RCC 7860 (cell line): ENCODE measurements around the gene TTC13.
"Not testable (repeated sequence)": the region's sequence is repeated elsewhere in the genome, so short reads cannot be mapped to it uniquely, and the experiment has no call there.

Experiments
- DNase-seq: peaks from one replicate; pipeline ENCODE4 v3.0.0-alpha.2; 2015; ENCODE audit warnings: low spot score
- FAIRE-seq: peaks from 2 replicates; lab custom pipeline; 2012; peaks lifted over from hg19 to GRCh38; lab: Jason Lieb, UNC

TTC13 gene

DNA sequence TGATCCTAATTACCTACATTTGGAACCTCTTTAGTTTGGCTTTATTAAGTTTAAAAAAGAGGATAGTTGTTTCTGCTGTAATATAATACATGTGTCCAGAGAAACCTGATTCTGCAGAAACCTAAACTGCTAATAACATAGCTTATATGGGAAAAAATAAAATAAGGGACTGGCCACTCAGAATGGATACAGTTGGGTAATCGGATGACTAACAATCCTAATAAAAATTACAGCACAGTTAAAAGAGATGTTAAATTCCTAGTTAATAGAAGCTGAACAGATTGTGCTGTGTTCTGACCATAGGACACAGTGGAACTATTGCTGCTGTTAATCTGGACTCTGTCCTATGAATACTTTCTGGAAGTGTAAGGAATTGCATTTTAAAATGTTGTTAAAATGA lies 16.2 kb upstream of the TTC13 start:
- no peak for FAIRE-seq
- no peak for DNase-seq

DNA sequence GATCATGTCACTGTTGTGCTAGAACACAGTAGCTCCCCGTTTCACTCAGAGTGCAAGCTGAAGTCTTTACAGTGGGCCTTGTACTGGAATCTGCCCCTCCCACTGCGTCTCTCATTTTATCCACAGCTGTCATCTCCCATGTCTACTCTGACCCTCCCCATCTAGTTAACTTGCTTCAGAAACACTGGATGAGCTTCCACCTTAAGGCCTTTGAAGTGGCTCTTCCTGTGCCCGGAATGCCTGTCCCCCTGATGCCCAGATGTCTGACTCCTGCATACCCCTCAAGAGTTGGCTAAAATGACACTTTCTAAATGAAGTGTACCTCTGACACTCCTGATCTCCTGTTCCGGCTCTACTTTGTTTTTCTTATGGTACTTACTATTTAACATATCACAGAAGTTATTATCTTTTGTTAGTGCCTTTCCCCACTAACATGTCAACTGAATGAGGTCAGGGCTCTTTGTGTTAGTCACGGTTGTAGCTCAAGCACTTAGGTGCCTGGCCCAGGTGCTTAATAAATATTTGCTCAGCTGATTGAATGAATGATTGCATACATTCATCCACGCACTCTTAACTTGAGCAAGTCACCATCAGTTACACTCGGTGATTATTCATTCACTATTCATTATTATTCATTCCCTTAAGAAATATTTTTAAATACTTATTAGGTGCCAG lies 13.6 kb upstream of the TTC13 start:
- DNase-seq (no peak), FAIRE-seq (no peak)

DNA sequence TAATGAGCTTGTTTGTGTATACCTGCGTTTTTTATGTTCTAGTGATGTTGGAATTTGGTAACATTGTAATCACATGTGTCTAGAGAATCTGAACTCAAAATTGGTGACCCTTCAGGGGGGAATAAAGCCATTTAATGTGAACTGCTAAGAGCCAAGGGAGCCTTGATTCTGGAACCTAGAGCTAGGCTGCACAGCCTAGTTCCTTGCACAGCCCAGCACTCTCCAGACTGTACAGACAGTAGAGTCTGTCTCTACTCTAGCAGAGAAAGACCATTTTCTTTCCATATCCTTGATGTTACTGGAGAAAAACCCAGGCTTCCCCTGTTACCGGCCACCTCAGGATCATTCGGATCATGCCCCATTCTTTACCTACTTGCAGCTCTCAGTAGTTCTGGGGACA lies 8.8 kb upstream of the TTC13 start:
- no peak for FAIRE-seq
- DNase-seq, result no peak

DNA sequence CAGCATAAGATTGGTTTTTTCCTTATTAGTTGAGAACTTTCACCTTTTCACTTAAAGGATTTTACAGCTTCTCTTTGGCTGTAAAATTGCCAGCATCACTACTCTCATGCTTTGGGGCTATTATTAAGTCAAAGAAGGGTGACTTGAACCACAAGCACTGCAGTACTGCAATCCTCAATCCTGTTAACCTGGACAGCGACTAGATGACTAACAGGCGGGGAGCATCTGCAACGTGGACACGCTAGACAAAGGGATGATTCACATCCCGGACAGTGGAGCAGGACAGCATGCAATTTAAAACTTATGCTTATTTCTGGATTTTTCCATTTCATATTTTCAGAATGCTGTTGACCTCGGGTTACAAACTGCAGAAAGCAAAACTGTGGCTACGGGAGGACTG lies 8.3 kb upstream of the TTC13 start:
- peak; percentile 92 for FAIRE-seq
- DNase-seq, result peak; percentile 69

DNA sequence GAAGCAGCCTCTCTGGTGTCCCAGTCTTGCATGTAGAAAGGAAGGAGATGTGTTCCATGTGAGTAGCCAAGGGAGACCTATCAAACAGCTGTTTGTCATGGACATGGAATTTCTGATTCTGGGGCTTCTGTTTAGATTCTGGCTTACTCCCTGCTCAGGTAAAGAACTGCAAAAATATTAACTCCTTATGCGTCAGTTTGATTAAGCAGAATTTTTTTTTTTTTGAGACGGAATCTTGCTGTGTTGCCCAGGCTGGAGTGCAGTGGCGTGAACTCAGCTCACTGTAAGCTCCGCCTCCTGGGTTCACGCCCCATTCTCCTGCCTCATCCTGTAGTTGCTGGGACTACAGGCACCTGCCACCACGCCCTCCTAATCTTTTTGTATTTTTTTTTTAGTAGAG lies 7.0 kb upstream of the TTC13 start:
- FAIRE-seq (peak; percentile 49), DNase-seq (peak; percentile 53)

DNA sequence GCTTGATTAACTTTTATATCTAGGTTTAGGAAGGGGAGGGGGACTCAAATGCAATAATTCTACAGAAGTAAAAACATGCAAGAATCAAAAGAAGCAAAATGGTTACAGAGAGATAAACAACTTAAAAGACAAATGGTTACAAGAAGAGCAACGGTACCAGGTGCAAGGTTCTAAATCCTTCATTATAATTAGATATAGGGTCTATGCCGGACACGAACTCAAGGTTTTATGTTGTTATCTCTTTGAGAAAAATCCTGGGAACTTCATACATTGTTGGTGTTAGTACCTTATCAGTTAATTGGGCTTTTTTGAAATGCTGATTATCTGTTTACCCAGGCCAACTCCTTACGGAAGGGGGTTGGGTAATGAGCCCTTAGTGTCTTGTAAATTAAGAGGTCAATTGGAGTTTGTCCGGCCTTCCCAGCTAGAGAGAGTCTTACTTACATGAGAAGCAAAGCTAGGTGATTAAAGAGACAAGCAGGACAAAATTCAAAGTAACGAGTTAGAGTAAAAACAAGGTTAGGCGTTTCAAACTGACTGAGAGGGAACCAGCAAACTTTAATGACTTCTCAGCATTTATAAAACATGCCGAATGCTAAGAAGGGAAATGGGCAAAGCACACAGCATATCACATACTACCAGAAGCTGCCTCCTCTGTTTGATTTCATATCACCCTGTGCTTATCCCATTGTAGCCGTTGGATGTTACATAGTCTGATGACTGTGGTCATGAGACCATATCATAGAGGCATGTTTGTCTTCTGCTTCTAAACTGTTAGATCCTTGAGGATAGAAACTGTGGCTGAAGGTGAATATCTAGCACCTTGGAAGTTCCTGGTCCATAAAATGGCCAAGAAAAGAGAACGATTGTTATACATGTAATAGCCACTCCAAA lies 6.2 kb upstream of the TTC13 start:
- not testable (repeated sequence) for FAIRE-seq, DNase-seq

DNA sequence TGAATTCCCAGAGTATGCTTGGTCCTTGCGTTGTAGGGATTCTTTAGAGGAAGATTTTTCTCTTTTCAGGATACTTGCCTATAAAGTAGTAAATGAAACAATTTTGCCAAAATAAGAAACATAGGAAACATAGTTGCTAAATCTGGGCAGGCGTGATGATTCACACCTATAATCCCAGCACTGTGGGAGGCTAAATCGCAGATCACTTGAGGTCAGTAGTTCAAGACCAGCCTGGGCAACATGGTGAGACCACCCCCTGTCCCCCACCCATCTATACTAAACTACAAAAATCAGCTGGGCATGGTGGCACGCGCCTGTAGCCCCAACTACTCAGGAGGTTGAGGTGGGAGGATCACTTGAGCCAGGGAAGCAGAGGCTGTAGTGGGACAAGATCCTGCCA lies 5.2 kb upstream of the TTC13 start:
- FAIRE-seq (no peak), DNase-seq (no peak)

DNA sequence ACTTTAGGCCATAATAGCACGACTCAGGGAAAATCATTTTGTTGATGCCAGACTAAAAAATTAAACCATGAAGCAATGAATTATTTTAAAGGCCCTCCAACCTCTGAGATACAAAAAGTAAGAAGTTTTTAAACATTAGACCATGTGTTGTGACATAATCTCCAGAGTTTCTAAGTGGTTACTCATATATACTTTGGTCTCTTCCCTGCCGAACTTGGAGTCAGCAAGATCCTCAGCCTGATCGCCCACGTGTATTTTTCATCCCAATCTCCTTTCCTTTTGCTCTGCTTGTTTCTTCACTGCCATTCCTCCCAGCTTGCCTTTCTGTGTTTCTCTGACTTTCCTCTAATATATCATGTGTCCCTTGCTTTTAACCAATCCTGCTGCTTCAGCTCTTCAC lies 4.0 kb upstream of the TTC13 start:
- FAIRE-seq (no peak), DNase-seq (no peak)

DNA sequence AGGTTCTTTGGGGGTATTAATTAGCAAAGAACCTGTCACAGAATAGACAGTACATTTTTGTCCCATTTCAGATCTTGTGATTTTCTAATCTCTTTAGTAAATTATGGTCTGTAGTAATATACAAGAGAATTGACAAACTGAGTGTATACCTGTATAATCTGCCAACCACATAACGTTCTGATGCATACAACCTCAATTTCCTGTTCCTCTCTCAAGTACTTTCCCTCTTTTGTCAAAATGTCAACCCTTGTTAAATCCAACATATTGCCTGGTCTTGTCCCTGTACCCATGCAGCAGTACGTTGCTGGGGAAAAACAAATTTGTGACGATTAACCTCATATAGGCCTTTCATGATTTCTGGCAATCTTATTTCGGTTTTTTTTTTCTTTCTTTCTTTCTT lies 1.3 kb upstream of the TTC13 start:
- no peak for DNase-seq
- no peak for FAIRE-seq

DNA sequence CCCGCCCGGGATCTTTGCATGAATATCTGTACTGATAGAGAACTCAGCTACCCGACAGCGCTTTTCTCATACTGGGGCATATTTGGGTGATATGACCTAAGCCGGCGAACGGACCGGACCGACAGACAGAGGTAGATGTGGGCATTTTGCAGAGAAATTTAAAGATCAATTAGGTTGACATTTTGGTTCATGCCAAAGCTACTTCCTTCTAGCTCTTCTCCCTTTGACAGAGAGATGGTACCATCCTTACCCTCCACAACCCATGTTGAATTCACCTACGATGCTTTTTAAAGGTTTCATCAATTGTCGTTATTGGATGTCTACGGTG lies 692 bp upstream of the TTC13 start:
- no peak for DNase-seq
- FAIRE-seq, result no peak

DNA sequence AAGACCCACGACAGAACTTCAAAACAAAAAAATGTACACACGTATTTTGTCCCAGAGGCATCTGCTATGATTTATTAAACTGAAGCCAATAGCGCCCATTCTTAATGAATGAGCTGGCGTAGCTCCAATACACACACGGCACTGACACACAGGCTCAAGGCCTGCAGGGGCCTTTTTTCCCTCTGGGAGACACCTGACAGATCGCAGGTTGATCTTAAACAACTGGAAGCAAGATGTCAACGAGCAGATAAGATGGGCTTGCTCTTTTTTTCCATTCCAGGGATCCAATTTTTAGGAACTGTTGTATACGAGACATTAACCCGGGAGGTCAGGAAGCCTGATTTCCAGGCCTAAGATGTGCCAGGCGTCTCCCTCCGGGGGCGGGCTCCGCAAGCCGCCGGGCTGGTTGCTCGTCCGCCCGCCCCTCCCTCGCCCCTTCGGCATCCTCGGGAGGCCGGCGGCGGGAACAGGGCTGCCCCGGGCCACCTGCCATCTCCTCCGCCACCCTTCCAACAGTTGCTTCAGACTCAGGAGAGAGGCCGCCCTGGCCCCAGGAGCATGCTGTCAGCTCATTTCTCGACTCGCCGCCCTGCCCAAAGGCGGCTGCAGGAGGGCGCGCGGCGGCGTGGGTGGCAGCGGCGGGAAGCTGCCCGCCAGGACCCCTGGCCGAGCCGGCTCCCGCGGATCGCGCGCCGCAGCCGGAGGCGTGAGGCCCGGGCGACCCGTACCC lies 735 bp downstream of the TTC13 start:
- FAIRE-seq, result no peak
- DNase-seq, result no peak

DNA sequence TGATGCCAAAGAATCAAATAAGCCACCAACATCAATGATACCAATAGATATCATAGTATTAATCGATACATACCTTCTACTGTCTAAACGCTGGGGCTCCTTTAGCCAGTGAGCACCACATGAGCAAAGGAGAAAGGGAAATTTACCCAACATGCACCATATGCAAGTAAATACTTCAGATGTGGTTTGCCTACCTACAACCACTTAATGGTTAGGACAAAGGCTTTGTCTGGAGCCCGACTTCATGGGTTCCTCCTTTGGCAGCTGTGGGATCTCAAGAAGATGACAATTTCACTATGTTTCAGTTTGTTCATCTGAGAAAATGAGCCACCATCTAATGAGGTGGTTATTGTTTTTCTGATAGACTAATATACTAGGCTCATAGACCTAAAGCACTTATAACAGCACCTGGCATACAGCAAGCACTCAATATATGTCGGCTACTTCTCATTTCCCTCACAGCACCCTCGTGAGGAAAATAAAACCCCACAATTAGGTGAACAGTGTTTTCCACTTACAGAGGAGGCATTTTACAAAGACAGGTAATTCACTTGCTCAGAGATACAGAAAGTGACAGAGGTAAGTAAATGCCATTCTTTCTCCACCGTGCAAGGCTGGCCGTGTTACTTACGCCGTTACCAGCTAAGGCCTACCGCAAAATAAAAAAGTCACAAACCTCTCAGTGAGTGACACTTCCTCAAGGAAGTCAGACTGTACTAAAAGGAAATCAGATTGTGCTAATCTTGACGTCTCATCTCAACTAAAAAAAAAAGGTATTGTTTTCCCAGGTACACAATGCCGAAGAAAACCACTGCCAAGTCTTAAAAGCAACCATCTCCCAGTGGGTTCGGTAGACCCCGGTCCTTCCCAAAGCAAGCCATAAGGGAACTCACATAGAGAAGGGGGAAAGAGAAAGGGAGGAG lies 1.6 kb downstream of the TTC13 start:
- no peak for DNase-seq

DNA sequence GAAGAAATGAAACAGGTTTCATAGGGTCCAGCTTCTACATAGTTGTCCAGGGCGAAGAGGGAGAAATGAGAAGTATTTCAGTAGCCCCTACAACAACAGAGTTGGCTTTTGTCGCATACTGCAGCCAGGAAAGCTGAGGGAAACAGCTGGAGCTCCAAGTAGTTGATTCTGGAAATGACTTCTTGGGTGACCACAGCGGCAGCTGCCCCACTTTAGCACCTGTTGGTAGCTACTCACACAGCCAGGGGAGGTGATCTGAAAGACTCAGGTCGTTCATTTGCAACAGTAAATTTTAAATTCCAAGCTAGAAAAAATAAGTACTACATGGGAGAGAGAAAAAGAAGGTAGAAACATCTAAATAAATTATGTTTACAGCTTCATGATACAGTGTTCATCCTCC lies 2.3 kb downstream of the TTC13 start:
- no peak for FAIRE-seq
- no peak for DNase-seq

More for the DNA sequence above, 1.6 kb downstream of the TTC13 start:
- no peak for FAIRE-seq

DNA sequence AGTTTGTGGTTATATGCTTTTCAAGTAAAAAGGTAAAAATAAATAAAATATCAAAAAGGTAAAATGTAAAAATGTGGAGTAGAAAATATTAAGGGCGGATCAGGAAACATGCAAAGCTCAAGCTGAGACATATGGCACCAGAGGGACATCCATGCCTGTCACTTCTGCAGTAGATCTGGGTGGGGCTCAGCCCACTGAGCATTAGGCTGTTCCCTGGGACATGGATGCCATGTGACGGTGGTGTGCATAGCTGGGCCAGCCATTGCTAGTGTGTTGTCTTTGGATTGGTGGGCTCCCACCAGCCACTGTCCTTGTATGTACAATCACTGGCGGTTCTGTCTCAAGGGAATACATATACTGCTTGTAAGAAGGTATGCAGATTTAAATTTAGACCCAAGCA lies 3.0 kb downstream of the TTC13 start:
- FAIRE-seq (no peak), DNase-seq (no peak)

DNA sequence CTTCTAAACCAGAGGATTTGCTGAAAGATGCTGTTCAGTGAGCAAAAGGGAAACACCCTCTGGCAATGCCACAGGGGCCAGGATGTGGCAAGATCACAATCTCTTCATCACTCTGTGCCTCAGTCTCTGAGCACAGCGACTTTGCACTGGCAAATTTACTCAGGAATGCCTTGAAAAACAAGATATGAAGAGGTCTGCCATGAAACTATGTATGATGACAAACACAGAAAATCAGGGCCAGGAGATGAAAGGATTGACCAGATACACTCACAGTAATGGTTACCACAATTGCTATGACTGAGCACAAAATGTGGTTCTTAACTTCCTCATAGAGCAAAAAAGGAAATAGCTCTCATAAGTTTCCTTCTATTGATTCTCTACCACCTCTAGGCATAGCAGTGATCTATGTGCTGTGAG lies 5.8 kb downstream of the TTC13 start:
- DNase-seq, result no peak
- no peak for FAIRE-seq

DNA sequence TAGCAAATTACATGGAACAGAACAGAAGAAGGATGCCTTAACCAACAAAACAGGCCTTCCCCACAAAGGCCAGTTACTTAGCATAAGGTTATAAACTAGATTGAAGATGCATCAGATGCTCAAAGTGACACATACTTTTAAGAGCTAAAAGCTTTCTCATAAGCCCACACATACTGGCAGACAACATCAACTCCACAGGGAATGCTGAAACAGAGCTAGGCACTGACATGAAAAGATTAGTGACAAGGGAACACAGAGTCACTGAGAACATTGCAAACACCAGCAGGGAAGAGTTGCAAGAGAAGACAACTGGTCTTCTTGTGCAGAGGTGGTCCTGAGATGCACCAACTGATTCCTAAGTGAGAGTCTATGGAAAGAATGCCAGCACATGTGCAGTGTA lies 6.9 kb downstream of the TTC13 start:
- DNase-seq, result no peak
- FAIRE-seq, result no peak

DNA sequence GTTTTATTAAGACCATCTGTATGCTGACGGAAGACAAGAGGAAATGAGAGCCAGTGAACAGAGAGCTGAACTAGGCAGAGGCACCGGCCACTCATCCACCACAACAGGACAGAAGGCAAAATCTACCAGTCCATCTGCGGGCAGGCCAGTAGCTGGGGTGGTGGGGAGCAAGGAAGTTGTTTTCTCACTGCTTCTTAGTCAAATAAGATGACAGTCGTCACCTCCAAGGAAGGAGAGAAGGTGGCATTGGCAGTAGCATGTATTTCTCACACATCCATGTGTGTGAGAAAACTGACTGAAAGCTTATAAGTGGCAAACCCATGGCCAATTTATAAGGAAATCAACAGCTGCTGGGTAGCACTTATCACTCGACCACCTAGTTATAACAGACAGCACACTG lies 8.2 kb downstream of the TTC13 start:
- DNase-seq (no peak), FAIRE-seq (no peak)

DNA sequence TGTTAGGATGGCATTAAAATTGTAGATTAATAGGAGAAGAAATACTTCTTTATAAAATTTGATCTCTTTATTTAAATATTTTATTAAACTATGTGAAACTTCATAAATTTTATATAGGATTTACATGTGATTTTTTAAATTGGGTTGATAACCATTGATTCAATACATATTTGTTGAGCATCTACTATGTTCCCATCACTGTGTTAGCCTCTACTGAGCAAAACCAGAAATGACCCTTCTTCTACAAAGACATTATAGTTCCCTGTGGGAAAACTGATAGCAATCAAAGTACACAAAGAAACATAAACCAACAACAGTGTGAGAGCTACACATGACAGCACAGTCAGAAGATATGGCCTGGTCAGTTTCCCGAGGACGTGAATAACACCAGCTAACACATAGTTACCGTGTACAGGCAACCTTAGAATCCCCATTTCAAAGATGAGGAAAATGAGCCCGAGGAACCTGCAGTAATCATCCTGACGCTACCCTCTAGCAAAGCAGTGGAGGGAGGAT lies 12.2 kb downstream of the TTC13 start:
- DNase-seq (no peak), FAIRE-seq (peak; percentile 62)

DNA sequence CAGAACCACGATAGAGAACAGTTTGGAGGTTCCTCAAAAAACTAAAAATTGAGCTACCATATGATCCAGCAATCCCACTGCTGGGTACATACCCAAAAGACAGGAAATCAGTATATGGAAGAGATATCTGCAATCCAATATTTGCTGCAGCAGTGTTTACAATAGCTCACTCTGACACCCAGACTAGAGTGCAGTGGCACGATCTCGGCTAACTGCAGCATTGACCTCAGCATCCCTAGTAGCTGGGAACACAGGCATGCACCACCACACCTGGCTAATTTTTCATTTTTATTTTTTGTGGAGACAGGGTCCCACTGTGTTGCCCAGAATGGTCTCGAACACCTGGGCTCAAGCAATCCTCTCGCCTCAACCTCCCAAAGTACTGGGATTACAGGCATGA lies 13.1 kb downstream of the TTC13 start:
- no peak for DNase-seq
- FAIRE-seq, result no peak

DNA sequence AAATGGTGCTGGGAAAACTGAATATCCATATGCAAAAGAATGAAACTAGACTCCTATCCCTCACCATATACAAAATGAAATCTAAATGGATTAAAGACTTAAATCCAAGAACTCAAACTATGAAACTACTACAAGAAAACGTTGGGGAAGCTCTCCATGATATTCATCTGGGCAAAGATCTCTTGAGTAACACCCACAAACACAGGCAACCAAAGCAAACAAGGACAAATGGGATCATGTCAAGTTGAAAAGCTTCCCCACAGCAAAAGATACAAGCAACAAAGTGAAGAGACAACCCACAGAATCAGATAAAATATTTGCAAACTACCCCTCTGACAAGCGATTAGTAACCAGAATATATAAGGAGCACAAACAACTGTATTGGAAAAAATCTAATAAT lies 13.8 kb downstream of the TTC13 start:
- no peak for DNase-seq
- FAIRE-seq, result no peak

DNA sequence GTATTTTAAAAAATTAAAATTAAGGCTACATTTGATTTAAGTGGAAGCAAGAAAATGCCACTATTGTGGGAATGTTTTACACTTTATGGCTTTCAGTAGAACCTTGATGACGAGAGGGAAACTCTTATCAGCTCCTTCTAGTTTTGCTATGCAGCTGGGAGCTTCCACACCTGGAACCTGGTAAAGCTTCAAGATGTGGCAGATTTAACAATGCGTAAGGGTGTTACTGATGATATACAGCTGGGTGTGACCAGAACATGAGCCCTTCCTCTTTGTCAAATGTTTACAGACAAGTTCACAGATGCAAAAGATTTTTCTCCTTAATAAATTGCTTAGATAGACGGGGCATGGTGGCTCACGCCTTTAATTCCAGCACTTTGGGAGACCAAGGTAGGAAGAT lies 20.3 kb downstream of the TTC13 start:
- FAIRE-seq (no peak), DNase-seq (no peak)
